Measurements from ENCODE around the gene GPR18. TPM values are rescaled to one million over a fixed set of nuclear protein-coding genes. Genes with fewer than 3 reads are reported as not detected.
A peak's percentile ranks its signal among the peaks of the same experiment; 100 is the strongest.
"Not testable (repeated sequence)": the region's sequence is repeated elsewhere in the genome, so short reads cannot be mapped to it uniquely, and the experiment has no call there.

Gene GPR18
- polyA plus RNA-seq, 1 donor from 2014 or later, result 58.6 TPM

DNA sequence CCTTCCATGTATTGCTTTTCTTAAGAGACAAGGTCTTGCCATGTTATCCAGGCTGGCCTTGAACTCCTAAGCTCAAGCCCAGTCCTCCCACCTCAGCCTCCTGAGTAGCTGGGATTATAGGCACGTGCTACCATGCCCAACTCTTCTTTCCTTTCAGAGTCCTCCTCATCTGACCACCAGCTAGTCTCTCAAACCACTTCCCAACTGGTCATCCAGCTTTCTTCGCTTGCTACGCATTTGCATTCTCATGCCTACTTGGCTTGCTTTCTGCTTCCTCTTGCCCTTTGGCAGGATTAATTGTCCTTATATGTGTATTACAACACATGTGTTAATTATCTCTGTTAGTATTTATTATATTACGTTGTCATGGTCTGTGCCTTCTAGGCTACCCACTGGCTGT lies 6.3 kb downstream of the GPR18 start:
- Mint-ChIP-seq H3K9me3 (peaks cover 0 to 5% (median 1%) of the 10 kb centered on the region in 3 donors), H3K4me1 (peaks cover 30 to 53% (median 48%) of the 10 kb centered on the region in 3 donors), H3K36me3 (peaks cover 26% of the 10 kb centered on the region), H3K27ac (peak overlapping the region in 2 of 3 donors; percentile 28 to 85), H3K4me3 (no peak overlapping the region), H3K27me3 (no peaks in the 10 kb centered on the region)

DNA sequence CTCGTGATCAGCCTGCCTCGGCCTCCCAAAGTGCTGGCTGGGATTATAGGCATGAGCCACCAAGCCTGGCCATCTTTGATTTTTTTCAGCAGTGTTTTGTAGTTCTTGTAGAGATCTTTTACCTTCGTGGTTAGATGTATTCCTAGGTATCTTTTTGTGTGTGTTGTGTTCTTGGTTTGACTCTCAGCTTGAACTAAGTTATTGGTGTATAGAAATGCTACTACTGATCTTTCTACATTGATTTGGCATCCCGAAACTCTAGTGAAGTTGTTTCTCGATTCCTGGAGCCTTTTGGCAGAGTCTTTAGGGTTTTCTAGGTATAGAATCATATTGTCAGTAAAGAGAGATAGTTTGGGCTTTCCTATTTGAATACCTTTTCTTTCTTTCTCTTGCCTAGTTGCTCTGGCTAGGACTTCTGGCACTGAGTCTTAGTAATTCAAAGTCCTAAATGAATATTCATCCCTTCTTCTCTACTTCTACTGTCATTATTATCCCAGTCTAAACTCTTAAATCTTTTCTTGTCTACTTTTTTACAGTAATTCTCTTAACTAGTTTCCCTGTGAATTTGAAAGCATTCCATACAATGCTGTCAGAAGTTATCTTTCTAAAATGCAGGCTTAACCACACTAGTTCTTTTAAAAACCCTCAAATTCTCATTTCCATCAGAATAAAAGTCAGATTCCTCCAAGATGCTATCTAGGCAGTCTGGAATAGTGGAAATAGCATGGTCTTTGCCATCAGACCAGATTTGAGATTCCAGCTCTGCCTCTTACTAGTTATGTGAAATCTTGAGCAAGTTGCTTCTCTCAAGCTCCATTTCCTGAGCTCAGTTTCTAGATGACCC lies 7.0 kb downstream of the GPR18 start:
- Mint-ChIP-seq H3K27me3 (no peaks in the 10 kb centered on the region), H3K36me3 (peaks cover 26% of the 10 kb centered on the region), H3K4me1 (peaks cover 30 to 48% (median 46%) of the 10 kb centered on the region in 3 donors), H3K9me3 (peaks cover 0 to 5% (median 1%) of the 10 kb centered on the region in 3 donors), H3K27ac (peak overlapping the region; percentile 34 to 85 (median 73)), H3K4me3 (no peak overlapping the region)

DNA sequence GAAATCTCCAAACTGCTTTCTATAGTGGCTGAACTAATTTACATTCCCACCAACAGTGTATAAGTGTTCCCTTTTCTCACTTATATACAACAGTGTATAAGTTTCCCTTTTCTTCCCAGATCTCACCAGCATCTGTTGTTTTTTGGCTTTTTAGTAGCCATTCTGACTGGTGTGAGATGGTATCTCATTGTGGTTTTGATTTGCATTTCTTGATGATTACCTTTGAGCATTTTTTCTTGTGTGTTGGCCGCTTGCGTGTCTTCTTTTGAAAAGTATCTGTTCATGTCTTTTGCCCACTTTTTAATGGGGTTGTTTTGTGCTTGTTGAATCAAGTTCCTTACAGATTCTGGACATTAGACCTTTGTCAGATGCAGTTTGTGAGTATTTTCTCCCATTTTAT lies 8.6 kb downstream of the GPR18 start:
- H3K27ac Mint-ChIP-seq, result peak overlapping the region in 2 of 3 donors; percentile 15 to 80
- not testable (repeated sequence) for H3K27me3 Mint-ChIP-seq, H3K9me3 Mint-ChIP-seq
- H3K4me3 Mint-ChIP-seq, result peak overlapping the region in 2 of 4 donors; percentile 34 to 37
- peaks cover 20 to 37% (median 34%) of the 10 kb centered on the region in 3 donors for H3K4me1 Mint-ChIP-seq
- peaks cover 19% of the 10 kb centered on the region for H3K36me3 Mint-ChIP-seq

DNA sequence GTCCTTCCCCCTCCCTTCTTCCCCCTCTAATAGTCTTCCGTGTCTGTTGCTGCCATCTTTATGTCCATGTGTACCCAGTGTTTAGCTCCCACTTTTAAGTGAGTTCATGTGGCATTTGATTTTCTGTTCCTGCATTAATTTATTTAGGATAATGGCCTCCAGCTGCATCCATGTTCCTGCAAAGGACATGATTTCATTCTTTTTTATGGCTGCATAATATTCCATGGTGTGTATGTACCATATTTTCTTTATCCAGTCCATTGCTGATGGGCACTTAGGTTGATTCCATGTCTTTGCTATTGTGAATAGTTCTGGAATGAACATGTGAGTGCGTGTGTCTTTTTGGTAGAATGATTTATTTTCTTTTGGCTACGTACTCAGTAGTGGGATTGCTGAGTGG lies 9.0 kb downstream of the GPR18 start:
- Mint-ChIP-seq H3K4me3 (peak overlapping the region in 1 of 4 donors; percentile 34), H3K27ac (peak overlapping the region in 2 of 3 donors; percentile 50 to 80), H3K36me3 (peaks cover 19% of the 10 kb centered on the region), H3K4me1 (peaks cover 20 to 36% (median 34%) of the 10 kb centered on the region in 3 donors)
- not testable (repeated sequence) for H3K27me3 Mint-ChIP-seq, H3K9me3 Mint-ChIP-seq

DNA sequence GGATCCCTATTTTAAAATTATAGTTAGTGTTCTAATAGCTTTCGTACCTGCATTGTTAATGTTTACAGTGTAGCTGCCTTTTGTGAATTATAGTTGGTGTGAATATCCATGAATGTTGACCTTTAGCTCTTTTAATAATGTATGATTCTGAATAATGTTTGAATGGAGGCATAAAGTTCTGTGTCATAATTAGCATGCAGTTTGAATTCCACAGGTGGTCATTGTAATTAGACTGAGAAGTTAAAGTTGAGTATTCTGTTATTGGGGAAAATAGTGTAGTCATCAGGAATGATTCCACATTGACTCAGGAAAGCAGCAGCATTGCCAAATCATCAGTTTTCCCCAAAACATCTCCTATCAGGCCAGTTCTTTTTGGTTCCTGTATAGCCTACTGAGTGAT lies 12.1 kb downstream of the GPR18 start:
- no peaks in the 10 kb centered on the region for H3K27me3 Mint-ChIP-seq
- H3K4me1 Mint-ChIP-seq, result peaks cover 9 to 20% (median 17%) of the 10 kb centered on the region in 3 donors
- H3K27ac Mint-ChIP-seq, result peak overlapping the region in 2 of 3 donors; percentile 1 to 40
- peaks cover 0 to 5% (median 0%) of the 10 kb centered on the region in 3 donors for H3K9me3 Mint-ChIP-seq
- peaks cover 18% of the 10 kb centered on the region for H3K36me3 Mint-ChIP-seq
- H3K4me3 Mint-ChIP-seq, result no peak overlapping the region

DNA sequence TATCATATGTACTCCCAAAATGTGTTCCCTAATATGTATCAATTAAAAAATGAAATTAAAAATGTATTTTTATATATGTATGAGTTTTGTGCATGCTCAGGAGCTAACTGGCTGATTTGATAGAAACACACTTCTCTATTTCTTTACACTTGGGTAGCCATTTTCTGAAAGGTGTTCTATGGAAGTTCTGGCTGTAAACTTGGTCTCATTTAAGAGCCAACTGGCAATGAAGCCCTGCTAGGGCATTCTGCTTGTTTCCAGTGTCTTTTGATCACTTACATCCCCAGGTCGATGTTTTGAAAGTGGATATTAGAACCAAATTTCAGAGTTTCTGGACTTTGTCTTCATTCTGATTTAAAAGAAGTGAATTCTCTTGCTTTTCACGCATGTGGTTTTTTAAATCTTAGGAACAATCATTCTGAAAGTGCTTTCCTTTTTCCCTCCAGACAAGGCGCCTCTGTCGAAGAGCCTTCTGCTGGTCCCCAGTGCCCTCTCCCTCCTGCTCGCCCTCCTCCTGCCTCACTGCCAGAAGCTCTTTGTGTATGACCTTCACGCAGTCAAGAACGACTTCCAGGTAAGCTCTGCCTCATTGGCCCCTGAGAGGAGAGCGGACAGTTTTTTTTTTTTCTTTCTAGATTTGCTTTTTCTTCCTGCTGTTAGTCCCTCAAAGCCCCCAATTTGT lies 20.1 kb downstream of the GPR18 start:
- Mint-ChIP-seq H3K27me3 (no peaks in the 10 kb centered on the region), H3K36me3 (peaks cover 4% of the 10 kb centered on the region), H3K4me3 (peak overlapping the region; percentile 64 to 94 (median 84)), H3K9me3 (no peaks in the 10 kb centered on the region), H3K4me1 (peaks cover 22 to 42% (median 25%) of the 10 kb centered on the region in 3 donors), H3K27ac (peak overlapping the region; percentile 61 to 97 (median 82))

DNA sequence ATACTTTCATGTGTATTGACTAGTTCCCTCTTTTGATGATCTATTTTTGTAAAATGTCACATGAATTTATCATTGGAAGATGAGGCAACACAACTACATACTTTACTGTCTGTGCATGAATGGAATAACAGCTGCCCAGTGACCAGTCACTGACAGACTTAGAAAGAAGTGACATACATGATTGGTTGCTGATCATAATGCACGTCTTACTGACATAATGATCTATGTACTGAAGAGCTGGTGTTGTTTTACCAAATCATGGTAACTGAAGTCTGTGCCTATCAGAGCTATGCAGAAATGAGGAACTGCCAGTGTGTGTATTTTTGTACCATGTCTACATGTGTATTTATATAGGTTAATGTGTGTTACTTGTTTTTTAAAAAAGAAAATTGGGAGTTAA lies 26.5 kb downstream of the GPR18 start:
- no peaks in the 10 kb centered on the region for H3K9me3 Mint-ChIP-seq

DNA sequence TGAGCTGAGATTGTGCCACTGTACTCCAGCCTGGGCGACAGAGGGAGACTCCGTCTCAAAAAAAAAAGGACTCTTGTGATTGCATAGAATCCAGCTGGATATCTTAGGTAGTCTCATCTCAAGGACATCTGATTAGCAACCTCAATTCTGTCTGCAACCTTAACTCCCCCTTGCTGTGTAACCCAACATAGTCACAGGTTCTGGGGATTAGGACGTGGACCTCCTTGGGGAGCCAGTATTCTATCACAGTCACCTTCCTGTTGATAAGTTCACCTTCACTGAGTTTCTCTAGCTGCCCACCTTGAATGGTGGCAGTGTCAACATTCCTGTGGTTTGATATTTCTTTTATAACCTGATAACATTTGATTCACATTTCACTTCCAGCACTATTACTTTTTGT lies 27.2 kb downstream of the GPR18 start:
- no peak overlapping the region for H3K27ac Mint-ChIP-seq
- peak overlapping the region in 1 of 4 donors; percentile 41 for H3K4me3 Mint-ChIP-seq

More for the DNA sequence above, 26.5 kb downstream of the GPR18 start:
- peaks cover 3% of the 10 kb centered on the region for H3K27me3 Mint-ChIP-seq
- no peaks in the 10 kb centered on the region for H3K36me3 Mint-ChIP-seq
- H3K4me3 Mint-ChIP-seq, result peak overlapping the region; percentile 0 to 47 (median 24)
- H3K4me1 Mint-ChIP-seq, result peaks cover 37 to 61% (median 43%) of the 10 kb centered on the region in 3 donors
- peak overlapping the region in 2 of 3 donors; percentile 32 to 45 for H3K27ac Mint-ChIP-seq

DNA sequence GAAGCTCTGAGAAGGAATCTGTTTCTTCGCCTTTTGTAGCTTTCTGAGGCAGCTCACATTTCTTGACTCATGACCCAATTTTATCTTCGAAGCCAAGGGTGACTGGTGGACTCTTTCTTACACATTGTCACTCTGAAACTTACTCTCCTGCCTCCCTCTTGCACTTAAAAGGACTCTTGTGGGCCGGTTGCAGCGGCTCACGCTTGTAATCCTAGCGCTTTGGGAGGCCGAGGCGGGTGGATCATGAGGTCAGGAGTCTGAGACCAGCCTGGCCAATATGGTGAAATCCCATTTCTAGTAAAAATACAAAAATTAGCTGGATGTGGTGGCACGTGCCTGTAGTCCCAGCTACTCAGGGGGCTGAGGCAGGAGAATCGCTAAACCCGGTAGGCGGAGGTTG lies 27.6 kb downstream of the GPR18 start:
- not testable (repeated sequence) for H3K27ac Mint-ChIP-seq, H3K27me3 Mint-ChIP-seq, H3K9me3 Mint-ChIP-seq, H3K36me3 Mint-ChIP-seq
- Mint-ChIP-seq H3K4me1 (peaks cover 38 to 66% (median 47%) of the 10 kb centered on the region in 3 donors), H3K4me3 (peak overlapping the region in 1 of 4 donors; percentile 19)

More for the DNA sequence above, 27.2 kb downstream of the GPR18 start:
- peaks cover 3% of the 10 kb centered on the region for H3K27me3 Mint-ChIP-seq
- H3K36me3 Mint-ChIP-seq, result no peaks in the 10 kb centered on the region
- no peaks in the 10 kb centered on the region for H3K9me3 Mint-ChIP-seq
- H3K4me1 Mint-ChIP-seq, result peaks cover 37 to 64% (median 46%) of the 10 kb centered on the region in 3 donors

DNA sequence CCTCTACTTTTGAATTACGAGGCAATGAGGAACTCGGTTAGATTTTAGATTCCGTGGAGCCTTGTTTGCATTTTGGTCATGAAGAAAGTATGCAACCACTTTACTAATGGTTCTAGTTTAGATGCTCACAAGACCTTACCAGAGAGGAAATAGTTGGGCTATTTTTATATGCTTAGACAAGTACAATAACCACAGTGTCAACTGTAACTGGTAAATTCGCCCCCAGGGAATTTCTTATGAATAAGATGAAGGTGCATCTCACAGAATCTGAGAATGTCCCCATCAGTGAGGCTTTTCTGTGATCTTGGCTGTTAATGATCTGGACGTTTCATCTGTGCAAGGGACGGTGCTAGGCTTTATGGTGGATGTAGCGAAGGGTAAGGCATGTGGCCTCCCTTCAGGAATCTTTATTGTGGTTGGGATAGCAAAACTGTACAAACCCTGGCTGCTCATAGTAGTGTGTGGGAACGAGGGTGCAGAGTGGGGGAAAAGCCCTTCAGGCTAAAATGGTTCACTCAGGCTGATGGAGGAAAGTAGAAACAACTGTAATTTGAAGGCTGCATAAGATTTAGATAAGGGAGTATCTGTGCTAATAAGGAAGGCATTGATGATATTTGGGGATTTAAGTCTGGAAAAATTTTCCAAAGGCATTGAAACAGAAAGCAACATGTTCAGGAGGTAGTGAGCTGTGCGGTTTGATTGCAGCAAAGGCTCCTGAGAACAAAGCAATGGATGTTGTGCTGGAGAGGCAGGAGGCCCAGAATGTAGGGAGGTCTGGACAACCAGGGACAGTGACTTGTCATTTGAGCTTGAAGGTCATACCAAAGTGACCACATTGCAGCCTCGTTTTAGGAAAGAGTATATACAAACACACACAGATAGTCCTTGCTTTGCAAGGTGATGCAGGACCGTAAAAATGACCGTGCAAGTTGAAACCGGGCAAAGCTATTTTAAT lies 29.2 kb downstream of the GPR18 start:
- no peaks in the 10 kb centered on the region for H3K9me3 Mint-ChIP-seq
- H3K4me1 Mint-ChIP-seq, result peaks cover 49 to 68% (median 50%) of the 10 kb centered on the region in 3 donors
- peaks cover 3% of the 10 kb centered on the region for H3K27me3 Mint-ChIP-seq
- peak overlapping the region; percentile 48 to 90 (median 82) for H3K4me3 Mint-ChIP-seq
- no peaks in the 10 kb centered on the region for H3K36me3 Mint-ChIP-seq
- peak overlapping the region; percentile 44 to 64 (median 55) for H3K27ac Mint-ChIP-seq

DNA sequence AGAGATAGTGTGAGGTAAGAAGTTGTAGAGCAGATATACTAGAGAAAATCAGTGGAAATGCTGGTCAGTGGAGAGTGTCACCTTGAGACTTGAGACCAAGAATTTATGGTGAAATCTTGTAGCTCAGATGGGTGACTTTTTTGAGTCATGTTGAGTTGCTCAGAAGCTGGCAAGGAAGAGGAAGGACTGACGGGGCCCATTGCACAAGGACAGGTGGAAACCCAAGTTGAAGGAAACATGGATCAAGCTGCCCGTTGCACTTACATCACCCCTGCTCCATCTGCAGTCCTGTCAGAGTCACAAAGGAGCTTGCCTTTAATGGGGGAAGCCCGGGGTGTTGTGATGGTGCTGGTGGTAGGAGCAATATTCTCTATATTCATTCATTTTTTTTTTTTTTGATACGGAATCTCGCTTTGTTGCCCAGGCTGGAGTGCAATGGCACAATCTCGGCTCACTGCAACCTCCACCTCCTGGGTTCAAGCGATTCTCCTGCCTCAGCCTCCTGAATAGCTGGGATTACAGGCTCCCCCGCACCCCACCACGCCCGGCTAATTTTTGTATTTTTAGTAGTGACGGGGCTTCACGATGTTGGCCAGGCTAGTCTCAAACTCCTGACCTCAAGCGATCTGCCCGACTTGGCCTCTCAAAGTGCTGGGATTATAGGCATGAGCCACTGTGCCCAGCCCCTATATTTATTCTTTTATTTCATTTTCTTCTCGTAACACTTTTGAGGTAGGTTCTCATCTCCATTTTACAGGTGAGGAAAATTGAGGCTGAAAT lies 30.1 kb downstream of the GPR18 start:
- H3K36me3 Mint-ChIP-seq, result no peaks in the 10 kb centered on the region
- peaks cover 3% of the 10 kb centered on the region for H3K27me3 Mint-ChIP-seq
- H3K4me3 Mint-ChIP-seq, result peak overlapping the region; percentile 57 to 90 (median 82)
- peaks cover 0 to 2% (median 0%) of the 10 kb centered on the region in 3 donors for H3K9me3 Mint-ChIP-seq
- peaks cover 55 to 73% (median 57%) of the 10 kb centered on the region in 3 donors for H3K4me1 Mint-ChIP-seq
- H3K27ac Mint-ChIP-seq, result peak overlapping the region in 2 of 3 donors; percentile 55 to 64

DNA sequence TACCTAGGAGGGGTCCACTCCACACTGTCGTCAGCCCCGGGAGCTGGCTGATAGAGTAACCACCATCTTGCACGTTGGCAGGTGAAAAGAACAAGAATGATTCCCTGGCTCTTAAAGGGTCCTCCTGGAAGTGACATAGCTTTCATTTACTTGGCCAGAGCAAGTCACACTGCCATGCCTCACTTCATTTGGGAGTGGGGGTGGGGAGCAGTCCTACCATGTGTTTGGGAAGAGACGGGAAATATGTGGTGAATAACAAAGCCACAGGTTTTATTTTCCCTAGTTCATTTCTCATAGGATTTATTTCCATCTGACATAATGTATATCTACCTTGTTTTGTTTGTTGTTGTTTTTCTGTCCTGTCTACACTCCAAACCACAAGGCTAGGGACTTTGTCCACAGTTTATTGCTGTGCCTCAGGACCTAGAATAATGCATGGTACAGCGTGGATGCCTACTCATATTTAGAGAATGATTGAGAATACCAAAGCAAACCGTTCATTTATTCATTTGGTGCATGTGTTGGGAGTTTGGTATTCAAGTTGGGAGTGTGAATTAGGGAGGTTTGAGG lies 30.8 kb downstream of the GPR18 start:
- H3K9me3 Mint-ChIP-seq, result peaks cover 0 to 2% (median 0%) of the 10 kb centered on the region in 3 donors
- H3K27me3 Mint-ChIP-seq, result peaks cover 3% of the 10 kb centered on the region
- no peak overlapping the region for H3K27ac Mint-ChIP-seq
- no peaks in the 10 kb centered on the region for H3K36me3 Mint-ChIP-seq
- peaks cover 58 to 75% (median 60%) of the 10 kb centered on the region in 3 donors for H3K4me1 Mint-ChIP-seq
- H3K4me3 Mint-ChIP-seq, result peak overlapping the region in 3 of 4 donors; percentile 7 to 65 (median 57)

DNA sequence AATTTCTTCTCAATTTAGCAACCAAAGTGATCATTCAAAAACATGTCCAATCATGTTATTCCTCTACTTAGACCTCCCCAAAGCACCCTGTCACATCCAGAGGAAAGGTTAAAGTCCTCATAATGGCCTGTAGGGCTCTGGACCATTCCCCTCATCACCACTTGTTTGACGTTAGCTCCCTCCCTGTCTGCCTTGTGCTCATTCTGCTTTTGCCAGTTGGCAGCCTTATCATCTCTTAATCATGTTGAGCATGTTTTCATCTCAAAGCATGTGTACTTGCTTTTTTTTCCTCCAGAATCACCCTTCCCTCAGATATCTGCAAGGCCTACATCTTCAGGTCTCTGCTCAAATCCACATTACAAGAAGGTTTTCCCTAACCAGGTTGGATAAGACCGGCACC lies 31.7 kb downstream of the GPR18 start:
- Mint-ChIP-seq H3K4me3 (peak overlapping the region in 1 of 4 donors; percentile 7), H3K36me3 (no peaks in the 10 kb centered on the region), H3K27me3 (peaks cover under 1% of the 10 kb centered on the region), H3K9me3 (peaks cover 0 to 2% (median 0%) of the 10 kb centered on the region in 3 donors), H3K27ac (no peak overlapping the region), H3K4me1 (peaks cover 61 to 75% (median 62%) of the 10 kb centered on the region in 3 donors)

Data from IgD-negative memory B cell (primary cell).